SK-N-SH (cell line): ENCODE measurements around the gene MAP7.

Source experiments
- CHD2 ChIP-seq: fragments of 150-350 bp; IDR thresholded peaks from 2 replicates; pipeline ENCODE4 v1.6.1; 2018; ENCODE audit warnings: low read length; ENCODE audit not compliant: partially characterized antibody
- CTCF ChIP-seq: fragments of 200-600 bp; sonication (generic); IDR thresholded peaks from 2 replicates; pipeline ENCODE4 v1.6.1; 2017; ENCODE audit warnings: antibody characterized with exemption, mild to moderate bottlenecking, moderate library complexity
- ELF1 ChIP-seq: IDR thresholded peaks from 2 replicates; pipeline ENCODE4 v1.4.0; 2012
- EP300 ChIP-seq, 2 experiments: IDR thresholded peaks; 2 replicates each; pipeline versions ENCODE4 v1.4.0 to v1.6.1; 2012; ENCODE audit warnings: borderline replicate concordance in 1 of 2, low read depth in 1 of 2, low read length in 1 of 2
- IRF3 ChIP-seq: fragments of 150-350 bp; IDR thresholded peaks from 2 replicates; pipeline ENCODE4 v1.6.1; 2016; ENCODE audit warnings: mild to moderate bottlenecking, low read depth, low read length
- JUND ChIP-seq: IDR thresholded peaks from 2 replicates; pipeline ENCODE4 v1.4.0; 2012
- MAX ChIP-seq: IDR thresholded peaks from 2 replicates; pipeline ENCODE4 v1.4.0; 2012; ENCODE audit warnings: low read depth
- NRF1 ChIP-seq: IDR thresholded peaks from 2 replicates; pipeline ENCODE4 v1.6.1; 2012; ENCODE audit warnings: low read depth, mild to moderate bottlenecking, low read length
- RAD21 ChIP-seq: IDR thresholded peaks from 2 replicates; pipeline ENCODE4 v1.6.1; 2012; ENCODE audit warnings: mild to moderate bottlenecking, low read length
- REST ChIP-seq: IDR thresholded peaks from 2 replicates; pipeline ENCODE4 v1.6.1; 2012; ENCODE audit warnings: mild to moderate bottlenecking, low read depth, low read length, moderate library complexity
- TEAD4 ChIP-seq: IDR thresholded peaks from 2 replicates; pipeline ENCODE4 v1.4.0; 2012; ENCODE audit warnings: mild to moderate bottlenecking, borderline replicate concordance; ENCODE audit not compliant: insufficient read depth
- USF1 ChIP-seq: IDR thresholded peaks from 2 replicates; pipeline ENCODE4 v1.4.0; 2012; ENCODE audit warnings: low read depth, borderline replicate concordance
- USF2 ChIP-seq: fragments of 150-350 bp; IDR thresholded peaks from 2 replicates; pipeline ENCODE4 v1.6.1; 2017; ENCODE audit warnings: antibody characterized with exemption, low read length, low read depth, borderline replicate concordance

GRCh38 chr6:136591617-136592016 lies 41.4 kb upstream of the MAP7 start:
- no peak for TF ChIP-seq CTCF
- no peak for TF ChIP-seq USF1
- no peak for TF ChIP-seq USF2
- TF ChIP-seq RAD21: no peak
- TF ChIP-seq EP300 (IDR thresholded peaks at IDR 0.05; ENCODE audit: borderline replicate concordance in 1 of 2, low read depth in 1 of 2, low read length in 1 of 2): no peak
- no peak for TF ChIP-seq MAX
- TF ChIP-seq NRF1: no peak
- no peak for TF ChIP-seq REST
- TF ChIP-seq ELF1: no peak
- no peak for TF ChIP-seq CHD2
- TF ChIP-seq IRF3: no peak
- no peak for TF ChIP-seq JUND
- TF ChIP-seq TEAD4: no peak
